Skin epidermis (tissue), 12 donors: ENCODE measurements around the gene PPM1E.
"Not testable (repeated sequence)": the region's sequence is repeated elsewhere in the genome, so short reads cannot be mapped to it uniquely, and the experiment has no call there.

Experiments
- H3K27ac ChIP-seq, 21 experiments: fragments of 200-600 bp; sonication (generic) in 11 of 21; one replicate each; pipeline ENCODE4 v1.5.0; 2020; ENCODE audit warnings: mild to moderate bottlenecking in 3 of 21, inconsistent platforms in 2 of 21, moderate library complexity in 2 of 21
- H3K4me3 ChIP-seq, 7 experiments: fragments of 200-600 bp; sonication (generic) in 2 of 7; one replicate each; pipeline ENCODE4 v1.5.0; 2020; ENCODE audit warnings: inconsistent platforms in 2 of 7, mild to moderate bottlenecking in 2 of 7, moderate library complexity in 1 of 7

The PPM1E gene

GRCh38 chr17:58764373-58764772, 8.7 kb downstream of the PPM1E start:
- Histone ChIP-seq H3K4me3 (no peak overlapping the region), H3K27ac (no peak overlapping the region)

GRCh38 chr17:58778482-58778881, 22.8 kb downstream of the PPM1E start:
- H3K4me3 ChIP-seq, H3K27ac ChIP-seq: not testable (repeated sequence)

DNA sequence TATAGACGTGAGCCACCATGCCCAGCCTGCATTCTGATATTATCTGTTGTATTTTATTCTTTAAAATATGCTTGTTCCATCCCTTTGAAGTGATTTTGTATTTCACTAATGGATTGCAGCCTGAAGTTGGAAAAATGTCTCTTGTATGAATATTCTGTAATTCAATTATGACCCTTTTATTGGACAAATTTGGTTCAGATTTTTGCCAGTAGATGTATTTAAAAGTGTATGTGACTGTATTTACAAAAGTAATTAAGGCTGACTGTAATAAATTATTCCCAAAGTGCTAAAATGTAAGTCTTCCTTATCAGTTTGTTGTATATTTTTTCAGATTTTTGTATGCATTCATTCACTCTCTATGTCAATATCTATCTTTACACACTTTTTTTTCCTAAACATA, 23.8 kb downstream of the PPM1E start:
- no peak overlapping the region for H3K27ac ChIP-seq
- H3K4me3 ChIP-seq = no peak overlapping the region

GRCh38 chr17:58783380-58783779, 27.7 kb downstream of the PPM1E start:
- H3K4me3 ChIP-seq = no peak overlapping the region
- H3K27ac ChIP-seq = no peak overlapping the region

- no peak overlapping the region for H3K4me3 ChIP-seq
- H3K27ac ChIP-seq = no peak overlapping the region
Measured at GRCh38 chr17:58785097-58785496, 29.4 kb downstream of the PPM1E start.

- H3K27ac ChIP-seq = no peak overlapping the region
- no peak overlapping the region for H3K4me3 ChIP-seq
Measured at GRCh38 chr17:58786586-58787295, 31.1 kb downstream of the PPM1E start.

- Histone ChIP-seq H3K4me3 (no peak overlapping the region), H3K27ac (no peak overlapping the region)
Measured at GRCh38 chr17:58788199-58788598, 32.5 kb downstream of the PPM1E start.

DNA sequence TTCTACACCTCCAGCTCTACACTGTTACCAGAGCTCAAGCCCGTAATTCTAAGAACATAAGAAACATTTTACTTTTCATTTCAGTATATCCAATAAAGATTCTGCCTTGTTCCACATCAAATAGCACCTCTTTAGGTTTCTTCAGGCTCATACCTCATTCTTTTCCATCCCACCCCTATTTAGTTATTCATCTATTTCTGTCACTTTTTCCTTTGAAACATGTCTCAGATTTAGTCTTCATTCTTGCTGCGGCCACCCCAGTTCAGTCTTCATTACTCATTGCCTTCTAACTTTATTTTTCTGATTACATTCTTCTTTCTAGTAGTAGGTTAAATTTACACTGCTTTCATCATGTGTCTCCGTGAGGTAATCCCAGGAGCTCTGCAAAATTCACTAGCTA, 33.5 kb downstream of the PPM1E start:
- Histone ChIP-seq H3K4me3 (no peak overlapping the region), H3K27ac (no peak overlapping the region)

DNA sequence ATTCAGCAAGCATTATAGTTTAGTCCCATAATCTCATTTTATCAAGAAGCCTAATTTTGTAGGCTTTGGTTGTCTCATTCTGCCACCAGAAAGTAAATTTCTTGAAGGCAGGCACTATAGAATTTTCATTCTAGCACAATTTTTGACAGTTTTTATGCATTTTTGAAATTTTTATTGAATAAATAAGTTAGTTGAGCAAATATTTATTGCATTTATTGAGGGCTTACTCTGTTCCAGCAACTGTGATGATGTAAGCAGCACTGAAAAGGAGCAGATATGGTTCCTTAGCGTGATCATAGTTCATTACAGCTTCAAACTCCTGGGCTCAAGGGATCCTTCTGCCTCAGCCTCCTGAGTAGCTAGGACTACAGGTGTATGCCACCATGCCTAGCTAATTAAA, 34.2 kb downstream of the PPM1E start:
- Histone ChIP-seq H3K4me3 (no peak overlapping the region), H3K27ac (no peak overlapping the region)

DNA sequence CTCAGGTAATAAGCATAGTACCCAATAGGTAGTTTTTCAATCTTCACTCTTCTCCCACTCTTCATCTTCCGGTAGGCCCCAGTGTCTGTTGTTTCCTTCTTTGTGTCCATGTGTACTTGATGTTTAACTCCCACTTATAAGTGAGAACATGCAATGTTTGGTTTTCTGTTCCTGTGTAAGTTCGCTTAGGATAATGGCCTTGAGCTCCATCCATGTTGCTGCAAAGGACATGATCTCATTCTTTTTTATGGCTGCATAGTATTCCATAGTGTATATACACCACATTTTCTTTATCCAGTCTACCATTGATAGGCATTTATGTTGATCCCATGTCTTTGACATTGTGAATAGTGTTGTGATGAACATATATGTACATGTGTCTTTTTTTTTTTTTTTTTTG, 38.9 kb downstream of the PPM1E start:
- H3K4me3 ChIP-seq, H3K27ac ChIP-seq: not testable (repeated sequence)

- Histone ChIP-seq H3K27ac (no peak overlapping the region), H3K4me3 (no peak overlapping the region)
Measured at GRCh38 chr17:58802188-58802587, 46.5 kb downstream of the PPM1E start.

DNA sequence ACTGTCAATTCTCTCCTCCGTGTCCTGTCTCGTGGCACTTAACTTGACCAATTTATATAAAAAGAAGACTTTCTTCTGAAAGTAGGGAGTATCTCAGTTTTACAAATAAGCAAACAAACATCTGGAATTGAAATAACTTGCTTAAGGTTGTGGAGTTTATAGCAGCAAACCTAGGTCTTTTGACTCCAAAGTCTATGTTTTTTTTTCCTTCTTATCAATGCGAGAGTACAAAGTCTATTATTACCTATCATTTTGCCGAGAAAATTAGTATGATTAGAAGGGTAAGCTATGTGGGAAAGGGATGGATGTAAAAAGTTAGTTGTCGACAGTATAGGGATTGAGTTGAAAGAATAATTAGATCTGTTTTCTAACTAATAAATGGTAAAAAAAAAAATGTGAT, 50.4 kb downstream of the PPM1E start:
- Histone ChIP-seq H3K4me3 (no peak overlapping the region), H3K27ac (no peak overlapping the region)

- no peak overlapping the region for H3K27ac ChIP-seq
- no peak overlapping the region for H3K4me3 ChIP-seq
Measured at GRCh38 chr17:58808609-58809563, 53.2 kb downstream of the PPM1E start.

- no peak overlapping the region for H3K27ac ChIP-seq
- no peak overlapping the region for H3K4me3 ChIP-seq
Measured at GRCh38 chr17:58809564-58809936, 53.9 kb downstream of the PPM1E start.

- no peak overlapping the region for H3K27ac ChIP-seq
- no peak overlapping the region for H3K4me3 ChIP-seq
Measured at GRCh38 chr17:58811290-58811689, 55.6 kb downstream of the PPM1E start.

- H3K27ac ChIP-seq = no peak overlapping the region
Measured at GRCh38 chr17:58813712-58814111, 58.1 kb downstream of the PPM1E start.

DNA sequence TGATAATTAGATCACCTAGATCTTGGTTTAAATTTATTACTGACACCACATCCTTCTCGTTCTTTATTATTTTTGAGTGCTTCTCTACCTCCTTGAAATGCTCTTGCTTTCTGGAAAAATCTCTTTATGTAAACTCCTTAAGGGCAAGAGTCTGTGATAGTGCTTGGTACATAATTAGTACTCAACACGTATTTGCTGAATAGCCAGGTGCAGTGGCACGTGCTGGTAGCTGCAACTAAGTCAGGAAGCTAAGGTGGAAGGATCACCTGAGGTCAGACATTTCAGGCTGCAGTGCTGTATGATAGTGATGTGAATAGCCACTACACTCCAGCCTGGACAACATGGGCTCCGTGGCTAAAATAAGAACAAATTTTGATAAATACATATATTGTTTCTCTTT, 63.0 kb downstream of the PPM1E start:
- Histone ChIP-seq H3K4me3 (no peak overlapping the region), H3K27ac (no peak overlapping the region)

More at GRCh38 chr17:58813712-58814111, 58.1 kb downstream of the PPM1E start:
- no peak overlapping the region for H3K4me3 ChIP-seq

GRCh38 chr17:58822148-58823050, 66.7 kb downstream of the PPM1E start:
- no peak overlapping the region for H3K27ac ChIP-seq
- no peak overlapping the region for H3K4me3 ChIP-seq

DNA sequence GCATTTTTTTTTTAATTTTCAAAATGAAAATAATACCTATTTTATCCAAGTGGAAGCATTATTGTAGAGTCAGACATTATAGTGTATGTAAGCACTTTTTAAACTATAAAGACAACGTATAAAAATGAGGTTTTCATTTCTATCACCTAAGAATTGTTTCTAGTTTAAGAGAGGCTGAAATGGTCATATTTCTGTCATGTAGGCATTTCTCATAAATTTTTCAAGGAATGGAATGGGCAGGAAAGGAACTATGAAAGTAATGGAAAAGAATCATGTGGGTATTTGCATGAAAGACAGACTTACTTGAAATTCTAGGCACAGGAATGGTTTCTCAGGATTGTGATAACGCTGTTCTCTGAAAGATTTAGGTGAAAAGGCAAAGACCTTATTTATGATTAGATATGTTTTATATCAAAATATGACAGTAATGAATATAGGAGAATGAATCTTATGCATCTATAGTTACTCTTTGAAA, 67.4 kb downstream of the PPM1E start:
- Histone ChIP-seq H3K4me3 (no peak overlapping the region), H3K27ac (no peak overlapping the region)

GRCh38 chr17:58829172-58829637, 73.6 kb downstream of the PPM1E start:
- no peak overlapping the region for H3K27ac ChIP-seq

More at GRCh38 chr17:58829172-58829637, 73.6 kb downstream of the PPM1E start:
- no peak overlapping the region for H3K4me3 ChIP-seq
